GM12873 (cell line): ENCODE measurements around the gene KPNA1.

Experiments used
- CTCF ChIP-seq: IDR thresholded peaks from 2 replicates; pipeline ENCODE4 v1.5.1; 2012; ENCODE audit warnings: low read depth, mild to moderate bottlenecking, moderate library complexity, low read length, control low read depth; ENCODE audit not compliant: insufficient read depth; ENCODE audit errors: missing control alignments

The KPNA1 gene

GRCh38 chr3:122497425-122497824 lies 17.3 kb downstream of the KPNA1 start:
- no peak for TF ChIP-seq CTCF

DNA sequence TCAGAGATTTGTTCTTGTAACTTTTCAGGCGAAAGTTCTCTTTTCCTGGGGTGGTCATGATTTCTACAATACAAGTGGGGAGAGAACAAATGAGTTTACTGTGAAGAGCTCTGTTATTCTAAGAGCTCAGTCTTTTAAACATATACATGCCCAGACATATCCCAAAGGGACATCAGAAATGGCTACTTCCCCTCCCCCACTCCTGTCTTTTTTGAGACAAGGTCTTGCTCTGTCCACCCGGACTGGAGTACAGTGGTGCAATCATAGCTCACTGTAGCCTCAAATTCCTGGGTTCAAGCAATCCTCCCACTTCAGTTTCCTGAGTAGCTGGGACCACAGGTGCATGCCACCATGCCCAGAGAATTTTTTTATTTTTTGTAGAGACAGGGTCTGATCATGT lies 18.2 kb downstream of the KPNA1 start:
- TF ChIP-seq CTCF = no peak

DNA sequence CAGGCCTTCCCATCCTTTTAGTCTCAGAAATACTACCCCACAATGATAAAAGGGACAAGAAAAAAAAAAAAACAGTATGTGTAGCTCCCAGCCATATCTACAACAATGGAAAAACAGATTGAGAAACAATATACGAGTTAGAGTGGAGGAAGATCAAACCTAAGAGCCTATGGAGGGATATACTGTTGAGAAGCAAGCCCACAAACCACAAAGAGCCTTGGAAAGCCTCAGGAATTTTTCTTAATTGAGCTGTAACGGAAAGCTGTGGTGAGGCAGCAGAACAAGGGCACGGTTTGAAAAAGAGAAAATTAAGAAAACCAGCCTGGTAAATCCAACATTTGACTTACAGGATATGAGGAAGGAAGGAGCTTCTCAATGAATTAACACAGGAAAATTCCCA lies 21.4 kb downstream of the KPNA1 start:
- no peak for TF ChIP-seq CTCF

DNA sequence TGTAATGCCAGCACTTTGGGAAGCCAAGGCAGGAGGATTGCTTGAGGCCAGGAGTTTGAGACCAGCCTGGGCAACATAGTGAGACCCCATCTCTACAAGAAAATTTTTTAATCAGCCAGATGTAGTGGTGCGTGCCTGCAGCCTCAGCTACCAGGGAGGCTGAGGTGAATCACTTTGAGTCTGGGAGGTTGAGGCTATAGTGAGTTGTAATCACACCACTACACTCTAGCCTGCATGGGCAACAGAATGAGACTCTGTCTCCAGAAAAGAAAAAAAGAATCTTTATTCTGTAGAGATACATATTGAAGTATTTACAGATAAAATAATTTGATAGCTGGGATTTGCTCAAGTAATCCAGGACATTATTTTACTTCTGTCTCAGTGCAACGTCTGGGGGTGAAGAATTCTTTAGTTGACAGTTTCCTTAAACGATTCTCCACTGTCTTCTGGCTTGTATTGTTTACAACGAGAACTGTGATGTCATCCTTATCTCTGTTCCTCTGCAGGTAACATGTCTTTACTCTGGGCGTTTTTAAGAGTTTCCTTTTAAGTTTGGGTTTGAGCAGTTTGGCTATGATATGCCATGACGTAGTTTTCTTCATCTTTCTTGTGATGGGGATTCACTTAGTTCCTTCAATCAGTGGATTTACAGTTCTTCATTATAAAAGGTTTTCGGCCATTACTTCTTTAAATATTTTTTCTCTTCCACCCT lies 26.3 kb downstream of the KPNA1 start:
- TF ChIP-seq CTCF = no peak

GRCh38 chr3:122484985-122485384 lies 29.8 kb downstream of the KPNA1 start:
- no peak for TF ChIP-seq CTCF

- TF ChIP-seq CTCF = no peak
Measured at GRCh38 chr3:122481390-122481789, 33.3 kb downstream of the KPNA1 start.

- TF ChIP-seq CTCF = no peak
Measured at GRCh38 chr3:122476532-122476931, 38.2 kb downstream of the KPNA1 start.
